GM23248 (cell line): ENCODE results near the gene KCNH3. TPM values are rescaled to one million over a fixed set of nuclear protein-coding genes. Genes with fewer than 3 reads are reported as not detected.
"Not testable (repeated sequence)": the region's sequence is repeated elsewhere in the genome, so short reads cannot be mapped to it uniquely, and the experiment has no call there.

Experiments
- DNase-seq: peaks from one replicate; pipeline ENCODE4 v3.0.0-alpha.2; 2015
- H2AFZ ChIP-seq: fragments of 200-600 bp; sonication (generic); 2 replicates; pipeline ENCODE4 v1.6.1; 2016; ENCODE audit warnings: antibody characterized with exemption
- H3F3A ChIP-seq: fragments of 200-600 bp; sonication (generic); 2 replicates; pipeline ENCODE4 v1.6.1; 2016; ENCODE audit warnings: mild to moderate bottlenecking, antibody characterized with exemption, mixed run types; ENCODE audit not compliant: insufficient read depth
- H3K27ac ChIP-seq: fragments of 200-600 bp; sonication (generic); 2 replicates; pipeline ENCODE4 v1.5.1; 2016; ENCODE audit warnings: mild to moderate bottlenecking
- H3K27me3 ChIP-seq: fragments of 200-600 bp; sonication (generic); replicated peaks from 2 replicates; pipeline ENCODE4 v1.6.1; 2016; ENCODE audit warnings: mild to moderate bottlenecking; ENCODE audit not compliant: insufficient read depth
- H3K36me3 ChIP-seq: fragments of 200-600 bp; sonication (generic); 2 replicates; pipeline ENCODE4 v1.6.1; 2016; ENCODE audit warnings: low read depth, mild to moderate bottlenecking
- H3K4me1 ChIP-seq: fragments of 200-600 bp; sonication (generic); 2 replicates; pipeline ENCODE4 v1.6.1; 2016; ENCODE audit warnings: mild to moderate bottlenecking; ENCODE audit not compliant: insufficient read depth
- H3K4me2 ChIP-seq: fragments of 200-600 bp; sonication (generic); one replicate; pipeline ENCODE4 v1.6.1; 2016; ENCODE audit warnings: mild to moderate bottlenecking; ENCODE audit not compliant: unreplicated experiment
- H3K4me3 ChIP-seq: fragments of 200-600 bp; sonication (generic); 2 replicates; pipeline ENCODE4 v1.5.1; 2016; ENCODE audit warnings: mild to moderate bottlenecking
- H3K79me2 ChIP-seq: fragments of 200-600 bp; sonication (generic); 2 replicates; pipeline ENCODE4 v1.6.1; 2016; ENCODE audit warnings: mild to moderate bottlenecking; ENCODE audit not compliant: insufficient read depth
- H3K9ac ChIP-seq: fragments of 200-600 bp; sonication (generic); 2 replicates; pipeline ENCODE4 v1.6.1; 2016; ENCODE audit warnings: mild to moderate bottlenecking
- H3K9me2 ChIP-seq: fragments of 200-600 bp; sonication (generic); 2 replicates; pipeline ENCODE4 v1.6.1; 2016; ENCODE audit warnings: mixed run types, mild to moderate bottlenecking, moderate library complexity; ENCODE audit not compliant: insufficient read depth
- H3K9me3 ChIP-seq: fragments of 200-600 bp; sonication (generic); one replicate; pipeline ENCODE4 v1.6.1; 2017; ENCODE audit warnings: low read depth
- H4K20me1 ChIP-seq: fragments of 200-600 bp; sonication (generic); 2 replicates; pipeline ENCODE4 v1.6.0; 2016; ENCODE audit not compliant: insufficient read depth
- EZH2 ChIP-seq: fragments of 200-600 bp; sonication (generic); IDR thresholded peaks from 2 replicates; pipeline ENCODE4 v1.6.1; 2018; ENCODE audit warnings: antibody characterized with exemption, mild to moderate bottlenecking; ENCODE audit not compliant: insufficient read depth, poor library complexity, severe bottlenecking
- EZH2phosphoT487 ChIP-seq: fragments of 200-600 bp; sonication (generic); IDR thresholded peaks from 2 replicates; pipeline ENCODE4 v1.6.1; 2018; ENCODE audit warnings: antibody characterized with exemption, moderate library complexity, mild to moderate bottlenecking, low read depth; ENCODE audit not compliant: insufficient read depth
- WGBS, 2 experiments: methylation state at CpG; one replicate each; pipeline ENCODE4 v1.1.6; 2015 to 2017; ENCODE audit warnings: low lambda C conversion rate in 2 of 2, low coverage in 1 of 2; ENCODE audit errors: missing lambda C conversion rate in 2 of 2; 5-methylcytosine and 5-hydroxymethylcytosine counted together
- in situ Hi-C: fragments of 300-500 bp; cut with MboI; formaldehyde crosslinking; loops from 2 replicates; pipeline ENCODE4 v1.15.0; 2020
- polyA plus RNA-seq: library from polyadenylated mRNA; unstranded; fragments of >200 nt; fragmentation: Nextera tagmentation; extraction: Ambion mirVana; gene quantifications from 2 replicates; pipeline ENCODE4 v1.2.1, GENCODE V29; 2016
- total RNA-seq: library from RNA; depleted of rRNA; stranded (reverse); fragments of >200 nt; shearing (Covaris generic); gene quantifications from 2 replicates; pipeline ENCODE4 v1.2.3, GENCODE V29; 2014

The KCNH3 gene
- total and polyA plus RNA-seq, 2 experiments from 2014 or later = 0.09 TPM; not detected in 1

- DNase-seq = no peak
- no peak overlapping the region for H3K27ac ChIP-seq
Observed at GRCh38 chr12:49503674-49504180, 35.1 kb upstream of the KCNH3 start.

GRCh38 chr12:49505672-49506071 is 33.2 kb upstream of the KCNH3 start:
- peaks cover 15% of the 10 kb centered on the region for H3K4me1 ChIP-seq

More at GRCh38 chr12:49503674-49504180, 35.1 kb upstream of the KCNH3 start:
- Histone ChIP-seq H3K9me2 (no peaks in the 10 kb centered on the region), H3K4me3 (no peak overlapping the region), H2AFZ (no peak overlapping the region), H4K20me1 (no peaks in the 10 kb centered on the region), H3K79me2 (no peaks in the 10 kb centered on the region), H3K4me2 (no peak overlapping the region), H3K36me3 (0 out of 2 replicates have a peak, but pooled peaks cover 7% of the 10 kb centered on the region), H3K9ac (no peak overlapping the region), H3K4me1 (peaks cover 15% of the 10 kb centered on the region), H3K9me3 (no peaks in the 10 kb centered on the region), H3K27me3 (no peaks in the 10 kb centered on the region), H3F3A (peaks cover 36% of the 10 kb centered on the region; the same call in 1 of the 2 replicates)
- in situ Hi-C loops = loop anchor here (10.0 kb wide), 1 partner anchor 139 kb away; the partner anchor contains the start of gene SPATS2
- WGBS, 2 experiments = 87 to 90% methylated on average over 5 of the region's 5 CpGs
- TF ChIP-seq EZH2 (no peak), EZH2phosphoT487 (no peak)

GRCh38 chr12:49507139-49507538 is 31.7 kb upstream of the KCNH3 start:
- Histone ChIP-seq H3K9me2 (no peaks in the 10 kb centered on the region), H3K79me2 (no peaks in the 10 kb centered on the region), H2AFZ (no peak overlapping the region), H4K20me1 (no peaks in the 10 kb centered on the region), H3K4me1 (peaks cover 15% of the 10 kb centered on the region), H3K27me3 (no peaks in the 10 kb centered on the region), H3K4me2 (no peak overlapping the region), H3K9ac (no peak overlapping the region), H3K4me3 (no peak overlapping the region), H3K27ac (peak overlapping the region; percentile 34), H3F3A (peaks cover 36% of the 10 kb centered on the region; the same call in 1 of the 2 replicates), H3K36me3 (no peaks in the 10 kb centered on the region), H3K9me3 (no peaks in the 10 kb centered on the region)
- in situ Hi-C loops = loop anchor here (10.0 kb wide), 1 partner anchor 142 kb away; the partner anchor contains the start of gene SPATS2
- 64 to 66% methylated on average over 4 of the region's 4 CpGs for WGBS, 2 experiments
- peak; percentile 79 for DNase-seq
- no peak for TF ChIP-seq EZH2phosphoT487

More at GRCh38 chr12:49505672-49506071, 33.2 kb upstream of the KCNH3 start:
- peak; percentile 47 for DNase-seq
- Histone ChIP-seq H3K27ac (no peak overlapping the region), H3F3A (peaks cover 36% of the 10 kb centered on the region; the same call in 1 of the 2 replicates), H3K27me3 (no peaks in the 10 kb centered on the region), H3K79me2 (no peaks in the 10 kb centered on the region), H3K36me3 (no peaks in the 10 kb centered on the region), H3K9me3 (no peaks in the 10 kb centered on the region), H3K9me2 (no peaks in the 10 kb centered on the region), H2AFZ (no peak overlapping the region), H3K4me2 (no peak overlapping the region), H3K4me3 (no peak overlapping the region), H3K9ac (no peak overlapping the region), H4K20me1 (no peaks in the 10 kb centered on the region)
- TF ChIP-seq EZH2phosphoT487 = no peak
- no peak for TF ChIP-seq EZH2
- in situ Hi-C loops = loop anchor here (10.0 kb wide), 1 partner anchor 141 kb away; the partner anchor contains the start of gene SPATS2

- H3K27me3 ChIP-seq, H3K9ac ChIP-seq, H3K36me3 ChIP-seq, DNase-seq, H3K4me2 ChIP-seq, H3K27ac ChIP-seq, H4K20me1 ChIP-seq, H3K9me3 ChIP-seq, H2AFZ ChIP-seq, H3K4me3 ChIP-seq, H3K79me2 ChIP-seq, H3K9me2 ChIP-seq: not testable (repeated sequence)
- Histone ChIP-seq H3F3A (peaks cover 33% of the 10 kb centered on the region; the same call in 1 of the 2 replicates), H3K4me1 (peaks cover 15% of the 10 kb centered on the region)
- WGBS, 2 experiments = 95 to 98% methylated on average over 8 of the region's 8 CpGs
- in situ Hi-C loops = loop anchor here (10.0 kb wide), 1 partner anchor 145 kb away; the partner anchor contains the start of gene SPATS2
Observed at GRCh38 chr12:49509681-49510080, 29.1 kb upstream of the KCNH3 start.

GRCh38 chr12:49511410-49511809 is 27.4 kb upstream of the KCNH3 start:
- Histone ChIP-seq H3K36me3 (no peaks in the 10 kb centered on the region), H3K4me1 (peaks cover 22% of the 10 kb centered on the region), H3K9me2 (no peaks in the 10 kb centered on the region), H3K4me2 (no peak overlapping the region), H3K27me3 (no peaks in the 10 kb centered on the region), H3F3A (peaks cover 31% of the 10 kb centered on the region), H3K27ac (no peak overlapping the region), H3K9me3 (no peaks in the 10 kb centered on the region), H4K20me1 (no peaks in the 10 kb centered on the region), H3K9ac (no peak overlapping the region), H2AFZ (no peak overlapping the region), H3K79me2 (no peaks in the 10 kb centered on the region), H3K4me3 (no peak overlapping the region)
- in situ Hi-C loops = no loop called here
- TF ChIP-seq EZH2phosphoT487 (no peak), EZH2 (no peak)
- DNase-seq = no peak
